Muscle layer of colon (tissue), 2 donors: Measurements from ENCODE around the gene NEK8.

Source experiments
- H3K27ac ChIP-seq: one replicate; pipeline ENCODE4 v1.7.0; 2013; ENCODE audit warnings: low read depth, mild to moderate bottlenecking, low read length, moderate library complexity
- H3K27me3 ChIP-seq, 2 donors: one replicate each; pipeline ENCODE4 v1.7.0; 2013; ENCODE audit warnings: low read length in 2 of 2, mild to moderate bottlenecking in 2 of 2; ENCODE audit not compliant: insufficient read depth in 2 of 2, control insufficient read depth in 1 of 2
- H3K36me3 ChIP-seq: one replicate; pipeline ENCODE4 v1.7.0; 2013; ENCODE audit warnings: mild to moderate bottlenecking, low read length; ENCODE audit not compliant: insufficient read depth
- H3K4me1 ChIP-seq: one replicate; pipeline ENCODE4 v1.7.0; 2013; ENCODE audit warnings: mild to moderate bottlenecking, low read length; ENCODE audit not compliant: insufficient read depth
- H3K4me3 ChIP-seq, 2 donors: one replicate each; pipeline ENCODE4 v1.7.0; 2013; ENCODE audit warnings: low read length in 2 of 2, low read depth in 1 of 2, mild to moderate bottlenecking in 1 of 2, moderate library complexity in 1 of 2
- H3K9ac ChIP-seq: one replicate; pipeline ENCODE4 v1.7.0; 2013; ENCODE audit warnings: low read length
- H3K9me3 ChIP-seq: one replicate; pipeline ENCODE4 v1.7.0; 2013; ENCODE audit warnings: mild to moderate bottlenecking, low read length
- donor health status: abdominal sarcoma.
- donor health status: Adenocarcinoma of cecum.

The NEK8 gene

GRCh38 chr17:28702026-28702751 is 26.4 kb upstream of the NEK8 start:
- Histone ChIP-seq H3K4me3 (no peak overlapping the region), H3K36me3 (peaks cover 59% of the 10 kb centered on the region), H3K4me1 (no peaks in the 10 kb centered on the region), H3K9me3 (no peaks in the 10 kb centered on the region), H3K9ac (no peak overlapping the region), H3K27ac (no peak overlapping the region), H3K27me3 (no peaks in the 10 kb centered on the region)

DNA sequence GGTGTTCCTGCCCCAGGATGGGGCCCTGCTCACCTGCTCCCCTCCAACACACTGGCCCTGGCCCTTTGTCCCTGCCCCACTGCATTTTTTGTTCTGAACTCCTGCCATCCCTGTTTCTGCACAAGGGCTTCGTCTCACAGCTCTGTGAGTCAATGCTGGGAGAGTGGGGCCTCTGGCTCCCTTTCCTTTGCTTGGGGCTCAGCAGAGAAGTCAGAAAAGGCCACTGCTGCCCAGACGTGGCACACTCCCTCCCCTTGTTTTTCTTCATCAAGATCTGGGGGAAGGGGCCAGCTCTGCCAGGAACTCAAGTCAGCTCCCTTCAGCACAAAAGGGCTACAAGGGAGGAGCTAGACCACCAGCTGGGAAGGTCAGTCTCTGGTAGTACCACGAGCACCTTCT is 25.8 kb upstream of the NEK8 start:
- Histone ChIP-seq H3K4me3 (no peak overlapping the region), H3K4me1 (no peaks in the 10 kb centered on the region), H3K27me3 (no peaks in the 10 kb centered on the region), H3K27ac (no peak overlapping the region), H3K9ac (no peak overlapping the region), H3K9me3 (no peaks in the 10 kb centered on the region), H3K36me3 (peaks cover 53% of the 10 kb centered on the region)

DNA sequence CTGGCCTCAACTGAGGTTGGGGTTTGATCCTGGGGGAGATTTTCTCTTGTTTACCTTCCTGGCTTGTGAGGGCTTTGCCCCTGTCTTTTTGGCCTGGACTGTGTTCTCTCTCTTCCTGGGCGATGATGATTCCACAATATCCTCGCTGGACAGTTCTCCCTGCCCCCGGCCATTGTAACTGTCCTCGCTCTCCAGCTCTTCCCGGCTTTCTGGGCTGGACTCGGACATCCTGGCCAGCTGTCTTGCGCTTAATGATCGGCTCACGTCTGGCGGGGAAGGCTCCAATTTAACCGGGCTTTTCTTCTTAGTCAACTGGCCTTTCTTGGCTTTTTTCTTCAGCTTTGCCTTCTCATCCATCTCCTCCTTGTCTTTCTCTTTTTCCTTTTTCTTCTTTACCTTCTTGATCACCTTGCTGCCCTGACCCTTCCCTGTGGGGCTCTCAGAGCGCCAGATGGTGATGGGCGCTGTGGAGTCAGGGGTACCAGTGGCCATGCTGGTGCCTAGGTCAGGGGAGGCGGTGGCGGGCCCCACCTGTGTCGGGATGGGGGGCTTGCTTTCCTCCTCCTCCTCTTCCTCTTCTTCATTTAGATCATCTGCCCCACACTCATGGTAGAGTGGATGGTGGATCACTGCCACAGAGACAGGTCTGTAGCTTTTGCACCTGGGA is 24.9 kb upstream of the NEK8 start:
- Histone ChIP-seq H3K36me3 (peaks cover 44% of the 10 kb centered on the region), H3K4me1 (no peaks in the 10 kb centered on the region), H3K9ac (no peak overlapping the region), H3K4me3 (no peak overlapping the region), H3K27me3 (no peaks in the 10 kb centered on the region), H3K9me3 (no peaks in the 10 kb centered on the region), H3K27ac (no peak overlapping the region)

DNA sequence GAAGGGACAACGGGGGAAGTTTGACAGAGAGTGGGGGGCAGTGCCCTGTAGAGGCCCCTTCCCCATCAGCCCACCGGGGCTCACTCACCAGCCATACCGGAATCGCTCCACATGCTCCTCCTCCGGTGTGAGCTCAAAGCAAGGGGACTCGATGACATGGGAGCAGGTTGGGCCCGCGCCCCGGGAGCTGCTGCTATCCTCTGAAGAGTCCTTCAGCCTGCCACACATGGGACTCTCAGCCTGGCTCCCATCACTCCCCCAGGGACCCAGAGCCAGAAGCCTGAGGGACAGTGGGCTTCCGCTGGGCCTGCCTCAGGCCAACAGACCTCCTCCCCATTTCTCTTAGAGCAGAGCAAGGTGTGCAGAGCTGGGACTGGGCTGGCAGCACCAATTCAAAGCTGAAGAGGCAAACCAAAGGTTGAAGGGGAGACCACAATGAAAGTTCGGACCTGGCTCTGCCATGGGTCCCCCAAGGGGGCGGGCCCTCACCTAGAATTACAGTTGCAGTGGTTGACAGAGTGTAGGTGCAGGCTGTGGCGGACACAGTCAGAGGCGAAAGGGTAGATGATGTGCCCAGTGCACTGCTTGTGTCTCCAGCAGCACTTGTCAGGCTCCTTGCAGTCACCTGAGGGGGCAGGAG is 24.2 kb upstream of the NEK8 start:
- no peaks in the 10 kb centered on the region for H3K27me3 ChIP-seq
- no peak overlapping the region for H3K9ac ChIP-seq
- H3K4me1 ChIP-seq = no peaks in the 10 kb centered on the region
- no peak overlapping the region for H3K27ac ChIP-seq
- no peak overlapping the region for H3K4me3 ChIP-seq
- H3K9me3 ChIP-seq = no peaks in the 10 kb centered on the region
- peaks cover 37% of the 10 kb centered on the region for H3K36me3 ChIP-seq

- Histone ChIP-seq H3K4me3 (no peak overlapping the region), H3K4me1 (no peaks in the 10 kb centered on the region), H3K27me3 (no peaks in the 10 kb centered on the region), H3K9me3 (no peaks in the 10 kb centered on the region), H3K27ac (no peak overlapping the region), H3K9ac (no peak overlapping the region), H3K36me3 (peaks cover 29% of the 10 kb centered on the region)
Observed at GRCh38 chr17:28705074-28705659, 23.4 kb upstream of the NEK8 start.

GRCh38 chr17:28705728-28706334 is 22.8 kb upstream of the NEK8 start:
- Histone ChIP-seq H3K27me3 (no peaks in the 10 kb centered on the region), H3K4me1 (peaks cover 5% of the 10 kb centered on the region), H3K4me3 (no peak overlapping the region), H3K36me3 (peaks cover 22% of the 10 kb centered on the region), H3K9ac (no peak overlapping the region), H3K9me3 (no peaks in the 10 kb centered on the region), H3K27ac (no peak overlapping the region)

DNA sequence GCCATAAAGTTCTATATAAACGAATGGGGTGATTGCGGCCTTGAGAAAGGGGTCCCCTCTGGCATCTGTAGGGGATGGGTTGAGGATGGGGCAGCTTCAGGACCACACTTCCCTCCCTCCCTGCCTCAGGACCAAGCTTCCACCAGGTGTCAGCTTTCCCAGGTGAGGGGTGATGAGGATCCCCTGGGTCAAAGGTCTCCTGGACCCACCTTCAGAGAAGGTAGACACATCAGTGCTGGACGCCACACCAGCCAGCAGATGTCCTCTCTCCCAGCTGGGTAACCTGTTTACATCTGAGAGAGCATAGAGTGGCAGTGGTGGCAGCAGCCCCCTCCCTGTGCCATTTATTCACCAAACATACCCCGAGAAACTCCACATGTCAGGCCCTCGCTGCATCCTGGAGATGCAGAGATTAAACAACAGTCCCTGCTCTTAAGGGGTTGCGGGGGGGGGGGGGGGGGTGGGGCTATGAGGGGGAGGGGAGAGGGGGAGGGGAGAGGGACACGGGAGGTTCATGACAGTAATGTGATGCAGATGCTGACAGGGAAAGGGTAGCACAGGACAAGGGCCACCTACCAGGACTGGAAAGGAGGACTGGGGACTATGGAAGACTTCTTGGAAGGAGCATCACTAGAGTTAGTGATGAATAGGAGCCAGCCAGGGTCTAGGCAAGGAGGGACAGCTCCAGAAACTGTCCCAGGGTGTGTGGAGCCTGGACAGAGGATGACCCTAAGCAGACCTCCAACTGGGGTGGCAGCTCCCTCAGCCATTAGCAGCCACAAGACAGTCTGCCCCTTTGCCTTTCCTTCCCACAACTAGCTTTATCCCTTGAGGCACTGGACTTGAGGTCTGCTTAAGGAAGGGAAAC is 21.9 kb upstream of the NEK8 start:
- Histone ChIP-seq H3K9ac (no peak overlapping the region), H3K4me3 (no peak overlapping the region), H3K27me3 (no peaks in the 10 kb centered on the region), H3K27ac (no peak overlapping the region), H3K36me3 (peaks cover 13% of the 10 kb centered on the region), H3K4me1 (peaks cover 5% of the 10 kb centered on the region), H3K9me3 (no peaks in the 10 kb centered on the region)

- peaks cover 7% of the 10 kb centered on the region for H3K4me1 ChIP-seq
- H3K4me3 ChIP-seq = no peak overlapping the region
- H3K9me3 ChIP-seq = no peaks in the 10 kb centered on the region
- H3K27me3 ChIP-seq = no peaks in the 10 kb centered on the region
- peaks cover 7% of the 10 kb centered on the region for H3K36me3 ChIP-seq
- H3K27ac ChIP-seq = no peak overlapping the region
- no peak overlapping the region for H3K9ac ChIP-seq
Observed at GRCh38 chr17:28707339-28707720, 21.3 kb upstream of the NEK8 start.

- Histone ChIP-seq H3K9ac (peak overlapping the region; percentile 68), H3K36me3 (peaks cover 21% of the 10 kb centered on the region), H3K4me1 (peaks cover 15% of the 10 kb centered on the region), H3K4me3 (peak overlapping the region; percentile 64 to 72), H3K27me3 (no peaks in the 10 kb centered on the region), H3K9me3 (no peaks in the 10 kb centered on the region), H3K27ac (peak overlapping the region; percentile 88)
Observed at GRCh38 chr17:28710861-28711722, 17.5 kb upstream of the NEK8 start.

GRCh38 chr17:28711723-28712031 is 16.9 kb upstream of the NEK8 start, which contains the start of gene PROCA1:
PROCA1 (minus strand) TSS chr17:28711888; CDS start chr17:28711660, 228 bp downstream.
- Histone ChIP-seq H3K27ac (peak within 1 kb of the TSS; percentile 88), H3K9me3 (no peaks in the 10 kb centered on the region), H3K4me3 (peak within 1 kb of the TSS; percentile 64 to 72), H3K4me1 (peaks cover 21% of the 10 kb centered on the region), H3K27me3 (no peaks in the 10 kb centered on the region), H3K36me3 (peaks cover 21% of the 10 kb centered on the region), H3K9ac (peak within 1 kb of the TSS; percentile 68)
